IPS-NIHi7 (cell line): ENCODE results near the gene CREB3L1.
A peak's percentile ranks its signal among the peaks of the same experiment; 100 is the strongest.

Source experiments
- DNase-seq: peaks from one replicate; pipeline ENCODE4 v3.0.0; 2012; ENCODE audit warnings: mixed read lengths; ENCODE audit errors: extremely low spot score

CREB3L1 gene

GRCh38 chr11:46363455-46364005 lies 86.1 kb downstream of the CREB3L1 start:
- DNase-seq = no peak

GRCh38 chr11:46364056-46364455 lies 86.6 kb downstream of the CREB3L1 start:
- DNase-seq = no peak

- DNase-seq = no peak
Measured at GRCh38 chr11:46364791-46365190, 87.3 kb downstream of the CREB3L1 start.

DNA sequence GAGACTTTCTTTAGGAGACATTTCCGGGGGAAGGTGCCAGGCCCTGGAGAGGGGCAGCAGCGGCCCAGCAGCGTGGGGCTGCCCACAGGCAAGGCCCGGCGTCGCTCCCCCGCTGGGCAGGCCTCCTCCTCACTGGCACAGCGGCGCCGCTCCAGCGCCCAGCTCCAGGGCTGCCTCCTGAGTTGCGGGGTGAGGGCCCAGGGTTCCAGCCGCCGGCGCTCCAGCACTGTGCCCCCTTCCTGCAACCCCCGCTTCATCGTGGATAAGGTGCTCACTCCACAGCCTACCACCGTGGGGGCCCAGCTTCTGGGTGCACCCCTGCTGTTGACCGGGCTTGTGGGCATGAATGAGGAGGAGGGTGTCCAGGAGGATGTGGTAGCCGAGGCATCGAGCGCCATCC lies 88.8 kb downstream of the CREB3L1 start:
- no peak for DNase-seq

DNA sequence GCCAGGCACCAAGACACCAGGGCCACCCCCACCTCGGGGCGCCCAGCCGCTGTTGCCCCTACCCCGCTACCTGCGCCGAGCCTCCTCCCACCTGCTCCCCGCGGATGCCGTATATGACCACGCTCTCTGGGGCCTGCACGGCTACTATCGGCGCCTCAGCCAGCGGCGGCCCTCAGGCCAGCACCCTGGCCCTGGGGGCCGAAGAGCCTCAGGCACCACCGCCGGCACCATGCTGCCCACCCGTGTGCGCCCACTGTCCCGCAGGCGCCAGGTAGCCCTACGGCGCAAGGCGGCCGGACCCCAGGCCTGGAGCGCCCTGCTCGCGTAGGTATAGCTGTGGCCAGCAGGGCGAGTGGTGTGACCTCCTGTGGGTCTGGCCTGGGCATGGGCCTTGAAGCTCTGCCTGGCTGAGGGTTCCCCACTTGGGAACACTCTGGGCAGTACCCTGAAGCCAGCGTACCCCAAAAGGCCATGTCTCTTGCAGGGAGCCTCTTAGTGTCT lies 89.2 kb downstream of the CREB3L1 start:
- no peak for DNase-seq

GRCh38 chr11:46367244-46367915 lies 89.9 kb downstream of the CREB3L1 start:
- DNase-seq = peak; percentile 70

DNA sequence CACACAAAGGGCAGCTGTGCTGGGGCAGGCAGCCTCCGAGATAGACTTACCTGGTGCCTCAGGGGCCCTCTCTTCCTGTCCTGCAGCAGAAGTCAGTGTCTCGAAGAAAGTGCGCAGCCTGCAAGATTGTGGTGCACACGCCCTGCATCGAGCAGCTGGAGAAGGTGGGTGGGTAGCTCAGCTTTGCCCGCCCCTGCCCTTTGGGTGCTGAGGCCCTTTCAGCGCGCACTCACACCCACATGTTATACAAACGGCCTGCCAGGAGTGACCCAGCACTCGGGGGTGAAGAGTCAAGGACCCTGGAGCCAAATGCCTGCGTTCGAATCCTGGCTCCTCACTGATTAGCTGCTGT lies 90.4 kb downstream of the CREB3L1 start:
- no peak for DNase-seq

DNA sequence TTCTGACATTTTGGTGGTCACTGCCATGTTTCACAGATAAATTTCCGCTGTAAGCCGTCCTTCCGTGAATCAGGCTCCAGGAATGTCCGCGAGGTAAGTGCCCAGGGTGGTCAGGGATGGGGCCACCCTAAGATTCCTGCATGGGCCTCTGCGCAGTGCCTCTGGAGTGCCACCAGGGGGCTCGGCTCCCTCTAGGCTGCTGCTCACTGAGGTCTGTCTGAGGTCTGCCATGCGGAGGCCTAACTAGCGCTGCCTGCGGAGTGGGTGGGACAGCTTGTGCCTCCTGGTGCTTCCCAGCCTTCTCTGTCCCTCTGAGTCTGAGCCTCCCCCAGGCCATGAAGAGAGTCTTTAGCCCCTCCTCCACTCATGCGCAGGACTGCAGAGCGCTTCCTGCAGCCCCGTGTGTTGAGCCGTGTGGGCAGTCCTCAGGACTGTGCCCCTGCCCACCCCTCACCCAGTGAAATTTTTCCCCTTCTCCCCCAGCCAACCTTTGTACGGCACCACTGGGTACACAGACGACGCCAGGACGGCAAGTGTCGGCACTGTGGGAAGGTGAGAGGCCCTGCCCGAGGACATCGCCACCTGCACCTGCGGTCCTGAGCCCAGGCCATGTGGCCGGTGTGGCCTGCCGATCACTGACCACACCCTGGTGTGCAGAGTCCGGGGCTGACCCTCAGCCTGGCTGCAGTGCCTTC lies 92.1 kb downstream of the CREB3L1 start:
- DNase-seq = peak; percentile 85

DNA sequence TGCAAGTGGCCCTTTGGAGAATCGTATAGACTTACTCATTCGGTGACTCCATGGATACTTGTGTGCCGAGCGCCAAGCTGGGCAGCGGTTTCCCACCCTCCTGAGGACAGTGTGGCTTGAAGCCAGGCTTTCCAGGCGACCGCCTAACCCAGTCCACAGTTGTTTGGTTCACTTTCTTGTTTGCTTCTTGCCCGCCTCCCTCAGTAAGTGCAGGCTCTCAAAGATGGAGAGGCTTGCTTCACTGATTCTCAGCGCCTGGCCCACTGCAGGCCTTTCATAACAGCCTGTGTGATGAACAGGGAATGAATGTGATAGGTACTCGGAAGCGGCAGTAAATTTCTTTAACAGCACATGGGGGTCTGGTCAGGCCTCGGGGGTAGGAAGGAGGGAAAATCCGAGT lies 92.8 kb downstream of the CREB3L1 start:
- no peak for DNase-seq
